Hematopoietic multipotent progenitor cell treated with erythropoietin and hydrocortisone succinate and interleukin-3 and kit ligand, for 15 days (in vitro differentiated cells): Measurements from ENCODE around the gene PIK3R5.
A peak's percentile ranks its signal among the peaks of the same experiment; 100 is the strongest.

Source experiments
- DNase-seq: peaks from one replicate; pipeline ENCODE4 v3.0.0-alpha.2; 2015; ENCODE audit warnings: low spot score

Gene PIK3R5

DNA sequence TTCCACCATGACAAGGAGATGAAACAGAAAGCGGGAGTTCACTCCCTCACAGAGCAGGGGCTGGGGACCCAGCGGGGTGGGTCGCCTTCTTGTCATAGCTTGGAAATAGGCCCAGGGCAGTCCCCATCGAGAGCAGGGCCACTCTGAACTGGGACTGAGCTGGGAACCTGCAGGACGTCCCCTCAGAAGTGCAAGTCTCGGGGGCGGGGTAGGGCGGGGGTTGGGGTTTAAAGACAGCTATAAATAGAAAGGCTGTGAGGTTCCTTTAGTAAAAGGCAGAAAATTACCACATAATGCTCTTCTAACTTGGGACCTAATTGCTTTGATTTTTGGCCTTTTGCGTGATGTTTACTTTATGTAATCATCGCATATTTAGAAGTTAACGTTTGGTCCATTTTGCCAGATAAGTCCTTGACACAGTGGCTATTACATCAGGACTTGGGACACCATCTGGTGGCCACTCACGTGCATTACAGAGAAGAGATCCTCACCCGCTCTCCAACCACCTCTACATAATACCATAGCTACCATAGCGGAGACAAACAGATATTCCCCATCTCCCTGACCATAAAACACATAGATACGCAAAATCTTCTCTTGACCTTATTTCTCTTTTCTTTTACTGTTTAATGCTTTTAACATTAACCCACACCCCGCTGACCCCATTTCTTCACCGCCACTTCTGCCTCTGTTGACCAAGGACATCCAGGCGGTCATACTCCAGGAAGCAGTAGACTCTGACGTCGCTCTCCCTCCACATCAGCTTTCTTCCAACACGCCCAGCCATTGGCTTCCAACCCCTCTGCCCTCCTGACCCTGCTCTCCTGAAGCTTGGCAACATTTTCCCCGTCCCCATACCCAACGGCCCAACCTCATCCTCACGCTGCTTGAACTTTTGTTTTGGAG lies 70.6 kb downstream of the PIK3R5 start:
- DNase-seq: peak; percentile 25

DNA sequence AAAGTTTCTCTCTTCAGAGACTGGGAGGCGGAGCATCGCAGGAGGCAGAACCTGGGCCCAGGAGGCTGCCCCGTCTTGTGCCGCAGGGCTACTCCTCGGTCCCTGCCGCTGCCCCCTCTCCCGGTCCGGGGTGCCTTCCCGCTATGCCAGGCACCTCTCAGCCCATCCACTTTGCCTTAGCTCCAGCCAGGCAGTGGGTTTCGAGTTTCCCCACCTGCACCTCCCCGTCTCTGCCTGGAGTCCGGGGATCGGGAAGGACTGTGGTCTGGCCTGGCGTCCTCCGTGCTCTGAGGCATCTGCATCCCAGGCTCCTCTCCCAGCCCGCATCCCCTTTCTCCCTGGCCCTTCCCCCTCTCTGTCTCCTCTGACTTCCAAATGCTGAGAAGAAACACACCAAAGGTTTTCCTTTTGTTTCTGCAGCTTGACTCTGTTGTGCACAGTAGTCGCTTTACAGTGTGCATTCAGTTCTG lies 71.3 kb downstream of the PIK3R5 start:
- no peak for DNase-seq

DNA sequence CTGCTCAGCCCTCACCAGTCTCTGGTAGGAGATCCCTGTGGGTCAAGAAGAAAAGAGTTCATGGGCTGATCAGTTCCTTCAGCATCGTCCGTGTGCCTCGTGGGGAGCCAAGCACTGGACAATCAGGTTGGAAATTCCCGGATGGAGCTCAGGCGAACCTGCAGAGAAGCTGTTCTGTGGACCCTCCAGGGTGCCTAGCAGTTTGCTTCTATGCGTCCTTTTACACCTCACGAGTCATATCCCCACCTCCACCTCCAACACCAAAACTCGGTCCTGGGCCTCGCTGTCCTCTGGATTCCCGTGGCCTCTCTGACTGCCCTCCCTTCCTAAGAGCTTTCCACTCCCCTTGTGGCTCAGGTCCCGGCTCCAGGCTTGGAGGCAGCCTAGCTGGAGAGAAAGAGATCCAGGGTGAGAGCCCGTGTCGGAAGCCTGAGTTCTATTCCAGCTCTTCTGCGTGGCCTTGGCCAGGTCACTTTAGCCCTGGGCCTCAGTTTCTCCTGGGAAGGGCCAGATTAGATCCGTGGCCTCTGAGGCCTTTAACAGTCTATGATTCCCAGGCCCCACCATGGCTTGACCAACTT lies 71.8 kb downstream of the PIK3R5 start:
- DNase-seq: no peak

DNA sequence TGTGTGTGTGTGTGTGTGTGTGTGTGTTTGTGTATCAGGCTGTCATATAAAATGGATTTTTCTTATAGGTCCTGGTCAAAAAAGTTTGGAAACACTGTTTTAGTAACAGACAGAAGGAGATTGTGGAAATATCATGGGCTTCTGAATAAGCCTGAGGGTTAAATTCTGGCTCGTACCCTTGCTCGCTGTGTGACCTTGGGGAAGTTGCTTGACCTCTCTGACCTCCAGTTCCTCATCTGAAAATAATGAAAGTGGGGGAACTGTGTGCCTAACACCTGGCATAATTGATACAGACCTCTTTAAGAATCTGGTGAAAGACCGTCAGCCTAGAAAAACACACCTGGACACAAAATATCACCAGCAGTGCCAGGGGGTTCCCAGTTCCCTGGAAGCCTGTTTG lies 72.4 kb downstream of the PIK3R5 start:
- DNase-seq: no peak

DNA sequence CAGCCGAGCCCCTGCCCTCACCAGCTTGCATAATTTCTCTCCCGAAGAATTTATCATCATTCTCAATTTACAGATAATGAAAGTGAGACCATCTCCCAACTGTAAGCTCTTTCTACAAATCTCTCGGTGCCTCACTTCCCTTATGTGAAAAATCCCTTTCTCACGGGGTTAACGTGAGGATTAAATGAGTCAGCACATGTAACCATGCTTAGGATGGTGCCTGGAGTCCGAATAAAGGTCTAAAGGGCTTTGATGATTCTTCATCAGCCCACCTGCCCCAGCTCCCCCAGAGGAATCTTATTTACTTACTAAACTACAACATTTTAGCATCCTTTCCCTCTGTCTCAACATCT lies 73.2 kb downstream of the PIK3R5 start:
- DNase-seq: no peak

DNA sequence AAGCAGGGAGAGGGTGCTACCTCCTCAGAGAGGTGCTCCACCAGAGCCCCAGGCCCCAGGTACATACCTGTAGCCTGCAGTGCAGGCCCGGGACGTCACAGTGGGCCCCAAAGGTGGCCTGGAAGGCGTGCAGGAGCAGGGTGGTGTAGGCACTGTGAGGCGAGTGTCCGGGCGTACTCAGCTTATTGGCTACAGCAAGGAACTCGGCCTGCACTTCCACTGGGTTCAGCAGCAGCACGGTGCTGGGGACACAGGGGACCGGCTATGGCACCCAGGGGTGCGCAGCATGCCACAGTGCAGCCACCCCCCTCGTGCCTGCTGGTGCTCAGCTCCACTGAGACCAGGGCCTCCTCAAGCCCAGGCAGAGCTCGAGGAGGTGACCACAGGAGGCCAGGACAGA lies 74.8 kb downstream of the PIK3R5 start:
- no peak for DNase-seq

DNA sequence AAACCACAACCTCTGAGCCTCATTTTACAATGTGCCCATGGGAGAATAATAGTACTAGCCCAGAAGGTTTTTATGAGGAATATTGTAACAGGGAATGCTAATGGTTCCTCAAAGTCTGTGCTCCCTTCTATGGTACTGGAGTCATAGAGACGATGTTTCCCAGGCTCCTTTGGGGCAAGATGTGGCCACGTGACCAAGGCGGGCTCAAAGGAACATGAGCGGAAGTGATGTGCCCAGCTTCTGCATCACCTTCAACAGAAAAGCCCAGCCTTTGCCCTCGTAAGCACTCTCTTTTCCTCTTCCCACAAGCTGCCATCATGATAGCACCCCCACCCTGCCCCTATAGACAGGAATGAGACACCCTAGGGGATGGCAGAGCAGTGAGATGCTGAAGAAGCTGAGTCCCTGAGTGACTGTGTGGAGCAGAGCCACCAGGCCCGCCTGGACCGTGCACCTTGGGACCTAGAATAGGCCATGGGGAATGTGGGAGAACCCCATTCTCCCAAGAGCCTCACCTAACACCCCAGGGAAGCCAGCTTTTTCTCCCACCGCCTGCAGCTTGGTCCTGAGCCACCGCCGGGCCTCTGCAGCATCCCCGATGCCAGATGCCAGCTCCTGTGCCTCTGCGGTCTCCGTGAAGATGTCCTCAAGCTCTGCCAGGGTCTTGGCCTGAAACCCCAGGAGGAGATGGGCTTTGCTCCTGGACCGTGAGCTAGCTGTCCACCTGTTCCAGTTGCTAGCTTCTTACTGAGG lies 75.9 kb downstream of the PIK3R5 start:
- no peak for DNase-seq

DNA sequence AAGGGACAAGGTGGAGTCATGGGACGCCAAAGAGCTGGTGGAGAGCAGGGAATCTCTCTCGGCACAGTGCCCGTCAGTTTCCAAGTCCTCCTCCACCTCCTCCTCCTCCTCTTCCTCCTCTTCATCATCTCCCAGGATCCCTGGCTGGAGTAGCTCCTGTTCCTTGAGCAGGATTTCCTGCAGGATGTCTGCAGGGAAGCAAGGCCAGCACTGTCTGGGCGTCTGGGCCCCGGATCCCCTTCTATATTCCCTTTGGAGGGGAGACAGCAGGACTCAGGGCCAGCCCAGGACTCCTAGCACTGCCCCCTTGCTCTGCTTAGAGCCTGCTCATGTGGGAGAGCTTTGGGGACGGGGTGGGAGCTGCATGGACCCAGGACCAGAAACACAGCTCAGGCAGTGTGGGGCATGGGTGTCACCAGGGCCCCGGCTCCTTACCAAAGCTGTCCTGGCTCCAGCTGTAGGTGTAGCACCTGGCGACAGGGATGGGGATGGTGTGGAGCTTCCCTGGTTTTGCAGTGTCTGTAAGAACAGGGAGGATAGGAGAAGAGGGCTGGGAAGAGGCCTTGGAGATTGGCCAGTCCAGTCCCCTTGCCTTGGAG lies 76.7 kb downstream of the PIK3R5 start:
- DNase-seq: no peak

DNA sequence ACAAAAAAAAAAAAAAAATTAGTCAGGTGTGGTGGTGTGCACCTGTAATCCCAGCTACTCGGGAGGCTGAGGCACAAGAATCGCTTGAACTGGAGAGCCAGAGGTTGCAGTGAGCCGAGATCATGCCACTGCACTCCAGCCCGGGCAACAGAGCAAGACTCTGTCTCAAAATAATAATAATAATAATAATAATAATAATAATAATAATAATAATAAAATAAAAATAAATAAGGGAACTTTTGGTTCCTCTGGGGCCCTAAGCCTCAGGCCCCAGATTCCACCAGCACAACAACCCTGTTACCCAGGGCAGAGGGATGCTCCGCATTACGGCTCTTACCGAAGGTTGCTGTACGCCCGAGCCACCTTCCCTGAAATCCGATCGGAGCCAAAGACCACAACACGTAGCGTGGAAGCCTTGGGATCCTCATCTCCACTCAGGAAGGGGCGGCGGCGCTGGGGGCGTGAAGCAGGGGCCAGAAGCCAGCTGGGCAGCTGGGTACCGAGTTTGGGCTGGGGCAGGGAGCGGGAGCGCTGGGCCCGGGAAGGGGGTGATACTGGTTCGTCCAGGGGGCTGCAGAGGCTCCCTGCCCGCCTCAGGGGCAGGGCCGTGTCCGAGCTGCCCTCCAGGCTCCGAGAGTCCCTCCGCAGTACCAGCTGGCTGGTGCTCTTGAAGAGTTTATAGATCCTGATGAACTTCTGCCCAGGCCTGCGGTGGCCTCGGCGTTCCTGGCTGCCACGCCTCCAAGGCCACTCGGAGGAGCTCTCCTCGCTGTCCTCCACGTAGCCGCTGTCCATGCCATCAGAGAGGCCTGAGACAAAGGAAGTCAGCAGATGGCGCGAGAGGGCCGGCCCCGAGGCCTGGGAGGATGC lies 77.4 kb downstream of the PIK3R5 start:
- no peak for DNase-seq

DNA sequence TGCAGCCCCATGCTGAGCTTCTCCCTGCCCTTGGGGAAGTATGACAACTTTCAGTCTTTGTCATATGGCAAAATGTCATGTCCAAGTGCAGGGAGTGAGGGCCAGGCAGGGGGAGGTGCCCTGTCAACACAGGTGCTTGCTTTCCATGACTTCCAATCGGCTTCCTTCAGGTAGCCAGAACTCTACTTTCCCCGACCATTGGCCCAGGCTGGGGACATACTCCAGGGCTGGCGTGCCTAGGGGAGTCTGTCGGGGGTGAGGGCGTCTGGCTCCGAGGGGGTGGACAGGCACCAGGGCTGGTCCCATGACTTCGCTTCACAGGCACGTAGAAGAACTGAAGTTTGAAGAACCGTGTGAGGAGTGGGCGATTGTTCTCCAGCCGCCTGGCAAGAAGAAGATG lies 78.2 kb downstream of the PIK3R5 start:
- DNase-seq: no peak

DNA sequence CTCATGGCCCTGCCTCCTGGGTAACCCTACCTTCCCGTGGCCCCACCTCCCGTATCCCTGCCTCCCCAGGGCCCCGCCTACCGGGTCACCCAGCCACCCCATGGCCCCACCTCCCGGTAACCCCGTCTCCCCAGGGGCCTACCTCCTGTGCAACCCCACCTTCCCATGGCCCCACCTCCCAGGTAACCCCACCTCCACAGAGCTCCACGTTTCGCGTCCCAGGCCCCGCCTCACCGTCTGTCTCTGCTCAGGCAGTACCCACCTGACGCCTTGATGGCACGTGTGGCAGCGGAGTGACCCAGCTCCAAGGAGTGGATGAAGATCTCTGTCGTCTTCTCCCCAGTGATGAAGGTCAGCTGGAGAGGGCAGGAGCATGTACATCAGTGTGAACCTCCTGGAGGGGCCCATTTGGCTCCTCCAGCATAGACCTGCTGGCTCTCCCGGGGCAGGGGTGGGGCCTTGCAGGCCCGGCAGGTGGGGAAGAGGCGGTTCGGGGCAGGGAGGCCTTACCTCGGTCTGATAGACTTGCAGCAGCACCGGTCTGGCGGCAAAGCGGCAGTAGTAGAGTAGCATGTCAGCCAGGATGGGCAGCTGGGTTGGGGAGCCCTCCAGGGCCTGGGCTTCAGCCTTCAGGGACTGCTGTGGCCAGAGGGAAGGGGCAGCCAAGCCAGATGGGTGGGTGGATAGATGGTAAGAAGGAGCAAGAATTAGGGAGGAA lies 79.4 kb downstream of the PIK3R5 start:
- peak; percentile 10 for DNase-seq

DNA sequence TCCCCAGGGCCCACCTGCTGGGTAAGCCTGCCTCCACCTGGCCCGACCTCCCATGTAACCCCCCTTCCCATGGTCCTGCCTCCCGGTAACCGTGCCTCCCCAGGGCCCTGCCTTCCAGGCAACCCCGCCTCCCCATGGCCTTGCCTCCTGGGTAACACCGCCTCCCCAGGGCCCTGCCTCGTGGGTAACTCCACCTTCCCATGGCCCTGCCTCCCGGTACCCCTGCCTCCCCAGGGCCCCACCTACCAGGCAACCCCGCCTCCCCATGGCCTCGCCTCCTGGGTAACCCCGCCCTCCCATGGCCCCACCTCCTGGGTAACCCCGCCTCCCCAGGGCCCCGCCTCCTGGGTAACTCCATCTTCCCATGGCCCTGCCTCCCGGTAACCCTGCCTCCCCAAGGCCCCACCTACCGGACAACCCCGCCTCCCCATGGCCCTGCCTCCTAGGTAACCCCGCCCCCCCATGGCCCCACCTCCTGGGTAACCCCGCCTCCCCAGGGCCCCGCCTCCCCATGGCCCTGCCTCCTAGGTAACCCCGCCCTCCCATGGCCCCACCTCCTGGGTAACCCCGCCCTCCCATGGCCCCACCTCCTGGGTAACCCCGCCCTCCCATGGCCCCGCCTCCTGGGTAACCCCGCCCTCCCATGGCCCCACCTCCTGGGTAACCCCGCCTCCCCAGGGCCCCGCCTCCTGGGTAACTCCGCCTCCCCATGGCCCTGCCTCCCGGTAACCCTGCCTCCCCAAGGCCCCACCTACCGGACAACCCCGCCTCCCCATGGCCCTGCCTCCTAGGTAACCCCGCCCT lies 80.1 kb downstream of the PIK3R5 start:
- DNase-seq: peak; percentile 27

DNA sequence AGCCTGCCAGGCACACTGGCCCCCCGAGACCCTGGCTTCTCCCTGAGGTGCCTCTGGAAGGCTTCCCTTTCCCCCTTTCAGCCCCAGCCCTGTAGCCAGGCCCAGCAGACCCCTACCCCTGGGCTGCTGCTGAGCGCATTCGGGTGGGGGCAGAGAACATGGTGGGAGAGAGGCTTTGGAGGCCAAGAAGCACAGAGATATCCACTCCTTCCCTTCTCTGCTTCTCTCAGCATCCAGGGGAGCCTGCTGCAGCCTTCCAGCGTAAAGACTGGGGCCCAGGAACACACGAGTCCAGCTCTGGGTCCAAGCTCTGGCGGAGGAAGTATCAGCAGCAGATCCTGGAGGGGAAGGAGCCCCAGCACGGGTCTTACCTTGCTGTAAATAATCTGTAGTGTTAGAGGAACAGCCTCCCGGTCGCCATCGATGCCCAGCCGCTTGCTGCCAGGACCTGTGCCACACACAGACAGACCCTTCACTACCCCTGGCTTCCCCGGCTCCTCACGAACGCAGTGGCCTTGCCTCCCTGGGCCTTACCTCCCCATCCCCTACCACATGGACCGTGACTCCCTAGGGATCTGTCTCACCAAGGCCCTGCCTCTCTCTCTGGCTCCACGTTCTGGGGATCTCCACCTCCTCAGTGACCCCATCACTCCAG lies 81.0 kb downstream of the PIK3R5 start:
- no peak for DNase-seq

DNA sequence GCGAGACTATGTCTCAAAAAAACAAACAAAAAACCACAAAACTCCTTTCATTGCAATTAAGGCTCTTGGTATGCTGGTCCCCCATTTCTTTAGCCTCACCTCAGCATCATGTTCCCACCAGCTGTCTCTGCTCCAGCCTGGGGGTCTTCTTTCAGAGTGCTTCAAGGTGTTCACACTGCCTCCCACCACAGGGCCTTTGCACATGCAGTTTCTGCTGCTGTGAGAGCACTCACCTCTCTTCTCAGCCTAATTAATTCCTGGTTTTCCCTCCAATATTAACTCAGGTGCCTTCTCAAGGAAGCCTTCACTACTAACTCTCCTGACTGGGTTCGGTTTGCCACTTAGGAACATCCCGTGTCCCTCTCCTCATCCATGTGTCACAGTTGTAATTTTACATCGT lies 82.2 kb downstream of the PIK3R5 start:
- DNase-seq: no peak

DNA sequence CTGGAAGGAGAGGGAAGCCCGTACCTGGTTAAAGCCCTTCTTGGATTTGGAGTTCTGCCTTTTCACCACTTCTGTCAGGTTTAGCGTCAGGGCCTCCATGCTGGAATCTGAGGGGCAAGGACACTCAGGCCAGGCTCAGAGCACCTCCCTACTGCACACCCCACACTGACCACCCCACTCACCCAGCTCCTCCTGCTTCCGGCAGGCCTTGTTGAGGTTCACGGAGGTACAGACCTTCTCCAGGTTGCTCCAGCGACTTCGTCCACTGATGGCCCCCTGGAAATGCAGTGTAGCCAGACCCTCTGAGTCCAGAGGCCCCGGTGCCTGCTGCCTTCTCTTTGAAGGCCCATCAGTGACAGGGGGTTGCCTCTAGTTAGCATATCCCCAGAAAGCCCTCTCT lies 83.9 kb downstream of the PIK3R5 start:
- DNase-seq: no peak

DNA sequence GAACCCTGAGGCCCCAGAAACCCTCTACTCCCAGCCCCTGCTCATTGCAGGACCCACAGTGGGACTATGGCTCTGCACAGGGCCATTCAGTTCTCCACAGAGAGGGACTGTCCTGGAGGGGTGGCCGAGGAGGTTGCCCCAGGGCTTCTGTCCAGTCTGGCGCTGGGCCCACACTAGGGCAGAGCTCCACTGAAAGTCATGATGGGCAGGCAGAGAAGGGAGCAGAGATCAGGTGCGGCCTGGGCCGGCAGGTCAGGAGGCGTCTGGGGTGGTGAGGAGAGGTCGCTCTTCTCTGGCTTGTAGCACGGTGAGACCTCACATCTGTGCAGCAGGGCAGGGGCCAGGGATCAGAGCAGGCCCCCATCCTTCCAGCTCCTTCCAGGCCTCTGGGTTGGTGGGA lies 85.0 kb downstream of the PIK3R5 start:
- DNase-seq: no peak

DNA sequence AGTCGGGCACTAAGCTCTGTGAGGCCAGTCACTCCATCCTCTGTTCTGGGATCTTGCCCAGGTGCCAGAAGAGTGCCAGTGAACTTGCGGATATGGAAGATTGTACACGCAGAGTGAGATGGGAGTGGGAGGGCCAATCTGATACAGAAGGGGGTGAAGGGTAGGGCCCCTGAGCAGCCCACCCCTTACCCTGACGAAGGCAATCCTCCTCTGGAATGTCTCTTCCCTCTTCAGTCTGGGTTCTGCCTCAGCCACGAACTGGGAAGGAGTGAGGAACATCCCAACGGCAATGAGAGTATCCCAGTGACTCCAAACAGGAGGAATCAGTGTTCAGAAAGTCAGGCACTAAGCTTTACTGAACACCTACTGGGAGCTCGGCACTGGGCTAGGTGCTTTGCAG lies 86.1 kb downstream of the PIK3R5 start:
- DNase-seq: no peak

DNA sequence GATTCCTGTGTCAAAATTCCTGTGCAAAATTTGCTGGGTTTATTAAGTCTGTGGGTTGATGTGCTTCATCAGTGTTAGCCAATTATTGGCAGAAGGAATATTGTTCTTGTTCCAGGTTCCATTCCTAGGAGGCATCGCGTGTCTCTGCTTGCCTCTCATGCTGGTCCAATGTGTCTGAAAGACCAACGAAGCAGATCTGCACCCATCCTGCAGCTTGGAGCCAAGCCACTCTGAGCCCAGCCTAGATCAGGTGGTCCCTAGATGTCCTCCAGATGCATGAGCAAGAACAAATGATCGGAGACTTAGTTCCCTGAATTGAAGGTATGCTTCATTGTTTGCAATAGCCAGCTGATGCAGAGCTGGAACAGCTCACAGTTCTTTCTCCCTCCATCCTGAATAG lies 87.5 kb downstream of the PIK3R5 start:
- no peak for DNase-seq

DNA sequence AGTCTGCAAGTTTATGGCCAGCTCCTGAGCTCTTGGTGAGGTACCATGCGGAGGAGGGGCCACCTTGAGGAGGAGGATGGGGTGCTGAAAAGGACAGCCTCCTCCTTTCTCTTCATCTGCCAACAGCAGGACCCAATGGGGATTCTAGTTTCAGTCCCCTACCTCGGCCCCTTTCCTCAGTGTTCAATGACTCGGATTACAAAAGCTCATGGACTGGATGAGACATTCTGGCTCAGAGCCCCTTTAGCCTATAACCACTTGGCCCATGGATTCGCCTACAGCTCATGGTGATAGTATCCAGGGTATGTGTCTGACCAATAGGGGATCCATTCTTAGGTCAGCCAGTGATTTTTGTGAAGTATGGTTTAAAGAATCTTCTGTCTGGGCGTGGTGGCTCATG lies 89.5 kb downstream of the PIK3R5 start:
- DNase-seq: no peak

DNA sequence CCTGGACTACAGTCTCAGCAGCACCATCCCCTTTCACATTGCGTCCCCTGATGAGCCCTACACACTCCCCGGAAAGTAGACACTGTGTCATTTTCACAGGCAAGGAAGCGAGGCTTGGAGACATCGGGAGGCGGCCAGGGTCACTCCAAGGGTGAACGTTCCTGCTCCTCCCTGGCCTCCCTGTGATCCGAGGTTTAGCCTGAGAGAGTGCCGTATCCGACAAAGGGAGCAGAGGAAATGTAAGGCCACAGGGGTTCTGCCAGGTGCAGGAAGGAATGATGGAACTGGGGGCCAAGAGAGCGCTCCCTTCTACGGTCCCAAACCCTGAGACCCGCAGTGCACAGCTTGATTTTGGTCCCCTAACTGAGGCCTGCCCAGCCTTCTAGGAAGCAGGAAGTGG lies 90.1 kb downstream of the PIK3R5 start:
- no peak for DNase-seq
